GM18498 (cell line): ENCODE measurements around the gene IFTAP.
A peak's percentile ranks its signal among the peaks of the same experiment; 100 is the strongest.

Source experiments
- ATAC-seq: cut with Tn5 transposase; IDR thresholded peaks from one replicate; pipeline ENCODE4 v1.9.1; 2021; ENCODE audit warnings: mild to moderate bottlenecking, moderate library complexity; ENCODE audit not compliant: unreplicated experiment

The IFTAP gene

GRCh38 chr11:36596880-36597279 is 2.6 kb downstream of the IFTAP start:
- ATAC-seq, result no peak

DNA sequence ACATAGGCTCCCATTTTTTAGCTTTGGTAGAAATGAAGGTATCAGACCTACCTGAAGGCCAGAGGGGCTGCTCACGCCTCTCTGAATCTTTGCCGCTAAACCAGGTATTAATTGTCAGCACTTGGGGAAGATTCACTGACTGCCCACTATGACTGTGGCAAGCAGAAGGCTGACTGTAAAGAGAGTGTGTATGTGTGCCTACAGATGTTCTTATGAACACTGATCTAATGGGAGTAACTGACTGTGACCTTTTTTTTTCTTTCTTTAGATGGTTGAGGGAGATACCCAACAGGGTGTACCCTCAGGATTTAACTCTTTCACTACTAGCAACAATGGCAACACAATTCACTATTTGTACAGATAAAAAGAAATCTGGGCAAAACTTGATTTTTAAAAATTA is 3.7 kb downstream of the IFTAP start, which contains the start of gene RAG2:
TSS of gene RAG2 (minus strand) at position 186 of the 400 bp plus-strand sequence. CDS start 4,068 bp downstream, outside the sequence.
- ATAC-seq, result no peak

- no peak for ATAC-seq
Observed at GRCh38 chr11:36600180-36600579, 5.9 kb downstream of the IFTAP start.

DNA sequence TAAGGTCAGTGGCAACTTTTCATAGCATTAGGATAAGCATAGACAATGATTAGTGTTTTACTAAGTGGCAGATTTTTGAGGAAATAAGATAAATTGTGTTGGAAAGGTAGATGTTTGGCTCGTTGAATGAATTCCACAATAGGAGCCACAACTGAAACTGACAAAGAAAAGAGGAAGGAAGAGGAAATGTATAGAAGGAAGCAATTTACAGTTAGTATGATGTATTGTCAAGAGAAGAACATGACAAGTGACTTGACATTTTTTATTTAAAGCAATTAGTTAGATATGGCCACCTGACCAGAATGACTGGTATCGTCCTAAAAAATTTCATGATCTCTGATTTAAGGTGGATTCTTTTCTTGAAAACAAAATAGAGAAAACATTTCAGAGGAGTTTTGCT is 6.9 kb downstream of the IFTAP start:
- no peak for ATAC-seq

DNA sequence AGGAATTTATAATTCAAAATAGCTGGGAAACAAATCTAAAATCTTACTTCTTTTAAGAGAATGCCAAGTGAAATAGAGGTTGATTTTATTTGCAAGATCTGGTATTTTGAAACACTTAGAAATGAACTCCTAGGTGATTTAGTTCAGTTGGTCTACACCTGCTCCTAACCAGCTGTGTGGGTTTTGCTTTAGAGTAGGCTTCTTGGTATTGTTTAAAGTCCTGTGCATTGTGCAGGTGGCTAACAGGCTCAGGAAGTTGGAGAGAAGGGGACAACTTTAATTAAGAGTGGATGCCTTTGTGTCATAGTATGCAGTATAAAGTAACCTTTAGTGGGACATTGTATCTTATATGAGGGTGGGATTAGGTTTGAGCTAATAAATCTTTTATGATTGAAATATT is 7.8 kb downstream of the IFTAP start:
- ATAC-seq, result no peak

- peak; percentile 74 for ATAC-seq
Observed at GRCh38 chr11:36605221-36606216, 11.2 kb downstream of the IFTAP start.

GRCh38 chr11:36608491-36609199 is 14.3 kb downstream of the IFTAP start:
- ATAC-seq, result no peak

GRCh38 chr11:36609383-36609782 is 15.1 kb downstream of the IFTAP start:
- no peak for ATAC-seq

GRCh38 chr11:36615826-36616225 is 21.5 kb downstream of the IFTAP start:
- no peak for ATAC-seq

GRCh38 chr11:36617543-36618362 is 23.5 kb downstream of the IFTAP start:
- ATAC-seq, result no peak

- ATAC-seq, result no peak
Observed at GRCh38 chr11:36618363-36619047, 24.2 kb downstream of the IFTAP start.

- ATAC-seq, result no peak
Observed at GRCh38 chr11:36619502-36619901, 25.2 kb downstream of the IFTAP start.

DNA sequence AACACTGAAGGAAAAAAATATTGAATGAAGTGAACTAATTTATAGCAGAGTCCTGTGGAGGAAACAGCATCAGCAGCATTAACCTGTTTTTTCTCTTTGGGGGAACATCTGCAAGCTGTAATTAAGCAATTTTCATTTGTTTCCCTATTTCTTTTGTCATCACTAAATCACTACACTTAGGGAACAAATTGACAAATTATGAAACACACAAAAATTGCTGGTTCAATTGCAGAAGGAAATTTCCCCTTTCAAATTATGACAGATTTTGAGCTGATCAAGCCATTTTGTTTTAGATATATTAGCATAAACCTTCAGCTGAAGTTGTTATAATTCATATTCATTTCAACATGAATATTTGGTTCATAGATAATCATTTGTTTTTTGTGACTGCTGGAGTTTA is 25.9 kb downstream of the IFTAP start:
- no peak for ATAC-seq

GRCh38 chr11:36622431-36623136 is 28.3 kb downstream of the IFTAP start:
- no peak for ATAC-seq

GRCh38 chr11:36623494-36623893 is 29.2 kb downstream of the IFTAP start:
- ATAC-seq, result no peak

DNA sequence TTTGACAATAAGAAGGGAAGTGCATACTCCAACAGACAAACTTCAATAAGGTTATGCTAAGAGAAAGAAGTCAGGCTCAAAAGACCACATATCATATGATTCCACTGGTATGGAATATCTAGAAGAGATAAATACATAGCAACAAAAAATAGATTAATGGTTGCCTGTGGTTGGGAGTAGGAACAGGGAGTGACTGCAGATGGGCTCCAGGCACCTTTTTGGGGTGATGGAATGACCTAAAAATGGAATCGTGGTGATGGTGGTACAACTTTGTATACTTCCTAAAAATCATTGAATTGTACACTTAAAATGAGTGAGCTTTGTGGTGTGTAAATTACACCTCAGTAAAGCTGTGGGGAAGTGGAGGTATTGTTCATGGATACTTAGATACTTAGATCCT is 32.7 kb downstream of the IFTAP start:
- no peak for ATAC-seq

GRCh38 chr11:36627471-36627870 is 33.2 kb downstream of the IFTAP start:
- no peak for ATAC-seq

DNA sequence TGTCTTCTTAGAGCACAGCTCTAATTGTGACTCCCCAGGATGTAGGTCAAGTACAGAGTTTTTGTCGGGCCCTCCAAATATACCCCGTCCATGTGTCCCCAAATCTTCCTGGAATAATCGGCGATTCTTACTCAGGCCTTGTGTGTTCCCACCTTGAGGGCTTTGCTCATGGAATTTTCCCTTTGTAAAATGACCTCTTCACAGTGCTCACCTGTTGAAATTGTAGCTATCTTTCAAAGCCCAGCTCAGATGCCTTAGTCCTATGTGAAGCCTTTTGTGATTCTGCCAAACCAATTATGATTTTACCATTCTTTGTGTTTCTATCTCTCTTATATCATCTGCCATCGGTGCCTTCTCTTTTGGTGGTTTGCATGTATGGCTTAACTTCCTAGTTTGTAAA is 33.8 kb downstream of the IFTAP start:
- ATAC-seq, result no peak

- no peak for ATAC-seq
Observed at GRCh38 chr11:36628765-36629244, 34.5 kb downstream of the IFTAP start.

DNA sequence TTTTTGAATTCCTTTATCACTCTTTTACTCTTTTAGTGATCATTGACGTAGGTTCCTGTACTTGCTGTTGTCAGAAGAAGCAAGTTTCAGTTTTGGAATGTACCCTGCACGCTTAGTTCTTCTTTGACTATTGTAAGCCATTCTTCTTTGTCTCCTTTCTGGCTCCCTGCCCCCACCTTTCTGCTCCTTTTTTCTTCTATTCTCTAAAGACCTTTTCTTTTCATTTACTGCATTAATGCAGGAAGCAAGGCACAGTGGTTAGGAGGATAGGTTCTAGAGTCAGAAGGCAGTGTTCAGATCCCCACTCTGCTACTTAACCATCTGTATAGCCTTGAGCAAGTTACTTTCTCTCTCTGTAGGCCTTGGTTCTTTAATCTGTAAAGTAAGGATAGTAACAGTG is 37.5 kb downstream of the IFTAP start:
- ATAC-seq, result peak; percentile 85
